ENCODE measurements around the gene ZFX. TPM values are rescaled to one million over a fixed set of nuclear protein-coding genes. Genes with fewer than 3 reads are reported as not detected.

ZFX gene
- total and polyA plus RNA-seq, 2 of the 8 experiments (the other 6 are each of a cell fraction or from before 2014, with no cell fraction given): 2.8 to 22.0 TPM

DNA sequence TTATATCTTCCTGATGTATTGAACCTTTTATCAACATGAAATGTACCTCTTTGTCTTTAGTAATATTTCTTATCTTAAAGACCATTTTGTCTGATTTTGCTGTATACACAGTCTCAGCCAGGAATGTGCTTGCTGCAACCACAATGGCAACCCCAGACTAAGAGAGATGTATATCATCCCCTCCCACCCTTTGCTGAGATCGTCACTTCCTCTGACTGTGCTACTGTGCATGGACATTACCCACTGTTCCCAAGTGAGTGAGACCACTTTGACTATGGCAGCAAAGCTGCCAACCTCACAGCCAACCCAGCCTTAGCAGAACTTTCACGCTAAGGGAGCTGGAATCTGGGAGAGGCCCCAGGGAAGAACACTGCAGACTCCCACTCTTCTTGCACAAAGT lies 48.8 kb upstream of the ZFX start (continued):
- TF ChIP-seq NRF1 (IDR thresholded peaks at IDR 0.05; ENCODE audit: low read depth, low read length): no peak
- no peak for TF ChIP-seq TBP (IDR thresholded peaks at IDR 0.05; ENCODE audit: low read depth, low read length)
- TF ChIP-seq, protein P1, sequence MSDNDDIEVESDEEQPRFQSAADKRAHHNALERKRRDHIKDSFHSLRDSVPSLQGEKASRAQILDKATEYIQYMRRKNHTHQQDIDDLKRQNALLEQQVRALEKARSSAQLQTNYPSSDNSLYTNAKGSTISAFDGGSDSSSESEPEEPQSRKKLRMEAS (IDR thresholded peaks at IDR 0.05): no peak

Measured in H1 (cell line).